ENCODE results near the gene RAX2. TPM values are rescaled to one million over a fixed set of nuclear protein-coding genes. Genes with fewer than 3 reads are reported as not detected.

Gene RAX2
- total and polyA plus RNA-seq, 9 of the 15 experiments (the other 6 are each of a cell fraction or from before 2014, with no cell fraction given), result not detected

GRCh38 chr19:3732108-3732507 lies 39.9 kb downstream of the RAX2 start (continued):
- no peak for TF ChIP-seq REST (IDR thresholded peaks at IDR 0.05; ENCODE audit: borderline replicate concordance)
- TF ChIP-seq REST (CRISPR knock-in tag; IDR thresholded peaks at IDR 0.05; ENCODE audit: low read depth), result no peak
- no peak for TF ChIP-seq ZBTB49 (CRISPR knock-in tag; IDR thresholded peaks at IDR 0.05; ENCODE audit: borderline replicate concordance)
- TF ChIP-seq DDX20 (tag; IDR thresholded peaks at IDR 0.05; ENCODE audit: low read depth), result no peak
- TF ChIP-seq PTBP1 (IDR thresholded peaks at IDR 0.05; ENCODE audit: low read depth, low read length), result peak; percentile 100
- no peak for TF ChIP-seq ZNF277 (CRISPR knock-in tag; IDR thresholded peaks at IDR 0.05; ENCODE audit: borderline replicate concordance)
- TF ChIP-seq BRF2 (IDR thresholded peaks at IDR 0.05; ENCODE audit: borderline replicate concordance, insufficient read depth, insufficient read length), result no peak
- no peak for TF ChIP-seq BRD9 (IDR thresholded peaks at IDR 0.05; ENCODE audit: low read depth, partially characterized antibody)
- TF ChIP-seq MEIS2 (IDR thresholded peaks at IDR 0.05; ENCODE audit: partially characterized antibody), result no peak
- TF ChIP-seq SAP30 (IDR thresholded peaks at IDR 0.05; ENCODE audit: borderline replicate concordance, insufficient read depth, low read depth, low read length, poor library complexity, severe bottlenecking), result no peak
- no peak for TF ChIP-seq NFYB (IDR thresholded peaks at IDR 0.05; ENCODE audit: extremely low read depth, insufficient read length)
- no peak for TF ChIP-seq EZH2 (IDR thresholded peaks at IDR 0.05; ENCODE audit: borderline replicate concordance, low read depth, low read length)
- no peak for TF ChIP-seq DNMT1 (IDR thresholded peaks at IDR 0.05)
- TF ChIP-seq KDM2B (CRISPR knock-in tag; IDR thresholded peaks at IDR 0.05), result no peak
- TF ChIP-seq CBX2 (IDR thresholded peaks at IDR 0.05; ENCODE audit: insufficient read depth, low read length, poor library complexity, severe bottlenecking), result no peak

Data from K562 (cell line).